ENCODE data around the gene HESX1. TPM values are rescaled to one million over a fixed set of nuclear protein-coding genes. Genes with fewer than 3 reads are reported as not detected.

Gene HESX1
- total and polyA plus RNA-seq, 2 experiments from 2014 or later = 21.1 to 56.7 TPM

DNA sequence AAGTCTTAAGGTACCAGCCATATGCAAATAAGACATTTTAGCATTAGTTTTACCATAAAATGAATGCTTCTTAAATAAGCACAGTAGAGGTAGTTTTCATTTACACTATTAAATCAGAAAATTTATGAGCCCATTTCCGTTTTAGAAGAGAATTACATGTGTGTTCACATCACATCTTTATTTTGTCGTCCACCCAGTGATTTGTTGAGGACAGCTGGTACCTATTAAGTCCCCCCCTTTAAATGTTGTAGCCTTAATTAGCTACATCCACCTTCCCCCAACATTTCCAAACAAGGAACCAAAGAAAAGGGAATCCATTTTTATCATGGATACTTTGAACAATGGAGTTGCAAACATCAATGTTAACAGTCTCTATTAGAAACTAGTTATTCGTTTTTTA lies 41.5 kb downstream of the HESX1 start:
- Histone ChIP-seq H3K79me2 (replicated peaks; ENCODE audit: insufficient read depth) (peaks cover 75% of the 10 kb centered on the region), H3K27ac (ENCODE audit: low read depth) (no peak overlapping the region), H2AFZ (no peak overlapping the region), H3K4me2 (peak overlapping the region; percentile 65), H3K36me3 (ENCODE audit: insufficient read depth) (no peaks in the 10 kb centered on the region), H3K27me3 (ENCODE audit: insufficient read depth) (no peaks in the 10 kb centered on the region), H3F3A (replicated peaks; ENCODE audit: low read depth) (peaks cover 9% of the 10 kb centered on the region; the same call in 1 of the 2 replicates), H3K4me1 (ENCODE audit: insufficient read depth) (peaks cover 91% of the 10 kb centered on the region), H3K9me2 (ENCODE audit: insufficient read depth) (no peaks in the 10 kb centered on the region), H3K4me3 (peak overlapping the region; percentile 23), H4K20me1 (replicated peaks; ENCODE audit: insufficient read depth) (peaks cover 14% of the 10 kb centered on the region)
- H3K36me3 Mint-ChIP-seq (ENCODE audit: low read depth) = peaks cover 14% of the 10 kb centered on the region; the same call in 1 of the 3 replicates
- H3K27ac Mint-ChIP-seq = no peak overlapping the region
- peak overlapping the region; percentile 50 for H3K4me3 Mint-ChIP-seq
- peaks cover 89% of the 10 kb centered on the region for H3K4me1 Mint-ChIP-seq
- H3K9me3 Mint-ChIP-seq = peaks cover 4% of the 10 kb centered on the region; the same call in 2 of the 3 replicates
- no peak for TF ChIP-seq JUNB (IDR thresholded peaks at IDR 0.05; ENCODE audit: unreplicated experiment)
- TF ChIP-seq, protein P1, sequence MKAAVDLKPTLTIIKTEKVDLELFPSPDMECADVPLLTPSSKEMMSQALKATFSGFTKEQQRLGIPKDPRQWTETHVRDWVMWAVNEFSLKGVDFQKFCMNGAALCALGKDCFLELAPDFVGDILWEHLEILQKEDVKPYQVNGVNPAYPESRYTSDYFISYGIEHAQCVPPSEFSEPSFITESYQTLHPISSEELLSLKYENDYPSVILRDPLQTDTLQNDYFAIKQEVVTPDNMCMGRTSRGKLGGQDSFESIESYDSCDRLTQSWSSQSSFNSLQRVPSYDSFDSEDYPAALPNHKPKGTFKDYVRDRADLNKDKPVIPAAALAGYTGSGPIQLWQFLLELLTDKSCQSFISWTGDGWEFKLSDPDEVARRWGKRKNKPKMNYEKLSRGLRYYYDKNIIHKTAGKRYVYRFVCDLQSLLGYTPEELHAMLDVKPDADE (IDR thresholded peaks at IDR 0.05) = no peak
- TF ChIP-seq POLR2AphosphoS5 (IDR thresholded peaks at IDR 0.05; ENCODE audit: low read depth) = no peak
- TF ChIP-seq EZH2 (IDR thresholded peaks at IDR 0.05; ENCODE audit: low read depth, unreplicated experiment) = no peak
- TF ChIP-seq ZNF331 (CRISPR knock-in tag; IDR thresholded peaks at IDR 0.05; ENCODE audit: low read depth) = no peak
- TF ChIP-seq STAT1 (IDR thresholded peaks at IDR 0.05; ENCODE audit: unreplicated experiment) = no peak
- no peak for TF ChIP-seq EZH2phosphoT487 (IDR thresholded peaks at IDR 0.05; ENCODE audit: unreplicated experiment)
- DNase-seq (ENCODE audit: low spot score) (no peak), ATAC-seq (no peak)
- peaks cover 18% of the 10 kb centered on the region for H3K27me3 Mint-ChIP-seq (ENCODE audit: insufficient read depth, low read depth, poor library complexity)

GRCh38 chr3:57157545-57157944 lies 42.2 kb downstream of the HESX1 start:
- no peak overlapping the region for H2AFZ ChIP-seq
- H3F3A ChIP-seq (replicated peaks; ENCODE audit: low read depth) = peaks cover 10% of the 10 kb centered on the region; the same call in 1 of the 2 replicates
- peak overlapping the region; percentile 21; the same call in 1 of the 3 replicates for H3K4me3 Mint-ChIP-seq
- no peaks in the 10 kb centered on the region for H3K9me2 ChIP-seq (ENCODE audit: insufficient read depth)
- peaks cover 75% of the 10 kb centered on the region for H3K79me2 ChIP-seq (replicated peaks; ENCODE audit: insufficient read depth)
- H3K27me3 ChIP-seq (ENCODE audit: insufficient read depth) = no peaks in the 10 kb centered on the region
- peaks cover 18% of the 10 kb centered on the region for H4K20me1 ChIP-seq (replicated peaks; ENCODE audit: insufficient read depth)
- H3K9me3 Mint-ChIP-seq = peaks cover 4% of the 10 kb centered on the region; the same call in 2 of the 3 replicates
- no peak overlapping the region; the same call in 1 of the 2 replicates for H3K27ac Mint-ChIP-seq
- peaks cover 89% of the 10 kb centered on the region for H3K4me1 Mint-ChIP-seq
- DNase-seq (ENCODE audit: low spot score) = no peak
- H3K4me3 ChIP-seq = no peak overlapping the region; the same call in 1 of the 2 replicates
- H3K36me3 Mint-ChIP-seq (ENCODE audit: low read depth) = peaks cover 11% of the 10 kb centered on the region; the same call in 2 of the 3 replicates
- peak overlapping the region; percentile 65; the same call in 1 of the 2 replicates for H3K4me2 ChIP-seq
- no peak for ATAC-seq
- TF ChIP-seq ZNF331 (CRISPR knock-in tag; IDR thresholded peaks at IDR 0.05; ENCODE audit: low read depth) = no peak
- H3K4me1 ChIP-seq (ENCODE audit: insufficient read depth) = peaks cover 91% of the 10 kb centered on the region
- H3K27ac ChIP-seq (ENCODE audit: low read depth) = no peak overlapping the region
- H3K27me3 Mint-ChIP-seq (ENCODE audit: insufficient read depth, low read depth, poor library complexity) = peaks cover 14% of the 10 kb centered on the region
- H3K36me3 ChIP-seq (ENCODE audit: insufficient read depth) = no peaks in the 10 kb centered on the region

DNA sequence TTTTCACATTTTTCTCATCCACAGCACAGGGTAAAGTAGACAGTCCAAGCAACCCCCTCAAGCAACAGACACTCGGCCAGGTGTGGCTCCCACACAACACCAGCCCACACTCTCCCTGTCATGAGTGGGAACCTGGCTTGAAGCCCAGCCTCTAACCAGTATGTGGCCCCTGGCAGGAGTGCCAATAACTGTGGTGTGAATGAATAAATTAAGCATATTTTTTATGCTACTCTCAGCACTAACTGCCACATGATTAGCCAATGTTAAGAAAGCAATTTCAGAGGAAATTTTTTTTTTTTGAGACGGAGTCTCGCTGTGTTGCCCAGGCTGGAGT lies 44.5 kb downstream of the HESX1 start:
- H3K4me3 ChIP-seq = no peak overlapping the region
- no peaks in the 10 kb centered on the region for H3K9me2 ChIP-seq (ENCODE audit: insufficient read depth)
- H3K27me3 ChIP-seq (ENCODE audit: insufficient read depth) = no peaks in the 10 kb centered on the region
- H3K79me2 ChIP-seq (replicated peaks; ENCODE audit: insufficient read depth) = peaks cover 86% of the 10 kb centered on the region
- peaks cover 34% of the 10 kb centered on the region for H4K20me1 ChIP-seq (replicated peaks; ENCODE audit: insufficient read depth)
- DNase-seq (ENCODE audit: low spot score) (no peak), ATAC-seq (no peak)
- H3K36me3 ChIP-seq (ENCODE audit: insufficient read depth) = no peaks in the 10 kb centered on the region
- H3K9me3 Mint-ChIP-seq = peaks cover 4% of the 10 kb centered on the region; the same call in 2 of the 3 replicates
- H3K4me3 Mint-ChIP-seq = no peak overlapping the region
- H3K27me3 Mint-ChIP-seq (ENCODE audit: insufficient read depth, low read depth, poor library complexity) = peaks cover 16% of the 10 kb centered on the region
- peak overlapping the region; percentile 36 for H3K4me2 ChIP-seq
- no peak overlapping the region for H3K27ac Mint-ChIP-seq
- H3F3A ChIP-seq (replicated peaks; ENCODE audit: low read depth) = peaks cover 13% of the 10 kb centered on the region; the same call in 1 of the 2 replicates
- H3K4me1 ChIP-seq (ENCODE audit: insufficient read depth) = peaks cover 93% of the 10 kb centered on the region
- H3K4me1 Mint-ChIP-seq = peaks cover 90% of the 10 kb centered on the region
- TF ChIP-seq STAT1 (IDR thresholded peaks at IDR 0.05; ENCODE audit: unreplicated experiment) (no peak), ZNF114 (CRISPR knock-in tag; IDR thresholded peaks at IDR 0.05) (no peak), CTCF (conservative IDR thresholded peaks at IDR 0.05; ENCODE audit: low read depth in 2 of 2) (no peak)
- TF ChIP-seq, protein P1 (IDR thresholded peaks at IDR 0.05) = no peak
- TF ChIP-seq, protein P2, sequence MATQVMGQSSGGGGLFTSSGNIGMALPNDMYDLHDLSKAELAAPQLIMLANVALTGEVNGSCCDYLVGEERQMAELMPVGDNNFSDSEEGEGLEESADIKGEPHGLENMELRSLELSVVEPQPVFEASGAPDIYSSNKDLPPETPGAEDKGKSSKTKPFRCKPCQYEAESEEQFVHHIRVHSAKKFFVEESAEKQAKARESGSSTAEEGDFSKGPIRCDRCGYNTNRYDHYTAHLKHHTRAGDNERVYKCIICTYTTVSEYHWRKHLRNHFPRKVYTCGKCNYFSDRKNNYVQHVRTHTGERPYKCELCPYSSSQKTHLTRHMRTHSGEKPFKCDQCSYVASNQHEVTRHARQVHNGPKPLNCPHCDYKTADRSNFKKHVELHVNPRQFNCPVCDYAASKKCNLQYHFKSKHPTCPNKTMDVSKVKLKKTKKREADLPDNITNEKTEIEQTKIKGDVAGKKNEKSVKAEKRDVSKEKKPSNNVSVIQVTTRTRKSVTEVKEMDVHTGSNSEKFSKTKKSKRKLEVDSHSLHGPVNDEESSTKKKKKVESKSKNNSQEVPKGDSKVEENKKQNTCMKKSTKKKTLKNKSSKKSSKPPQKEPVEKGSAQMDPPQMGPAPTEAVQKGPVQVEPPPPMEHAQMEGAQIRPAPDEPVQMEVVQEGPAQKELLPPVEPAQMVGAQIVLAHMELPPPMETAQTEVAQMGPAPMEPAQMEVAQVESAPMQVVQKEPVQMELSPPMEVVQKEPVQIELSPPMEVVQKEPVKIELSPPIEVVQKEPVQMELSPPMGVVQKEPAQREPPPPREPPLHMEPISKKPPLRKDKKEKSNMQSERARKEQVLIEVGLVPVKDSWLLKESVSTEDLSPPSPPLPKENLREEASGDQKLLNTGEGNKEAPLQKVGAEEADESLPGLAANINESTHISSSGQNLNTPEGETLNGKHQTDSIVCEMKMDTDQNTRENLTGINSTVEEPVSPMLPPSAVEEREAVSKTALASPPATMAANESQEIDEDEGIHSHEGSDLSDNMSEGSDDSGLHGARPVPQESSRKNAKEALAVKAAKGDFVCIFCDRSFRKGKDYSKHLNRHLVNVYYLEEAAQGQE (IDR thresholded peaks at IDR 0.05; ENCODE audit: unreplicated experiment) = no peak
- no peak overlapping the region for H3K27ac ChIP-seq (ENCODE audit: low read depth)
- peaks cover 8% of the 10 kb centered on the region; the same call in 2 of the 3 replicates for H3K36me3 Mint-ChIP-seq (ENCODE audit: low read depth)
- H2AFZ ChIP-seq = no peak overlapping the region

All from GM23338 (cell line).